Fibroblast of the conjunctiva (primary cell): ENCODE data around the gene RAPGEF4.

Source experiments
- DNase-seq: peaks from one replicate; pipeline ENCODE4 v3.0.0-alpha.2; 2010; ENCODE audit warnings: low read depth

Gene RAPGEF4

DNA sequence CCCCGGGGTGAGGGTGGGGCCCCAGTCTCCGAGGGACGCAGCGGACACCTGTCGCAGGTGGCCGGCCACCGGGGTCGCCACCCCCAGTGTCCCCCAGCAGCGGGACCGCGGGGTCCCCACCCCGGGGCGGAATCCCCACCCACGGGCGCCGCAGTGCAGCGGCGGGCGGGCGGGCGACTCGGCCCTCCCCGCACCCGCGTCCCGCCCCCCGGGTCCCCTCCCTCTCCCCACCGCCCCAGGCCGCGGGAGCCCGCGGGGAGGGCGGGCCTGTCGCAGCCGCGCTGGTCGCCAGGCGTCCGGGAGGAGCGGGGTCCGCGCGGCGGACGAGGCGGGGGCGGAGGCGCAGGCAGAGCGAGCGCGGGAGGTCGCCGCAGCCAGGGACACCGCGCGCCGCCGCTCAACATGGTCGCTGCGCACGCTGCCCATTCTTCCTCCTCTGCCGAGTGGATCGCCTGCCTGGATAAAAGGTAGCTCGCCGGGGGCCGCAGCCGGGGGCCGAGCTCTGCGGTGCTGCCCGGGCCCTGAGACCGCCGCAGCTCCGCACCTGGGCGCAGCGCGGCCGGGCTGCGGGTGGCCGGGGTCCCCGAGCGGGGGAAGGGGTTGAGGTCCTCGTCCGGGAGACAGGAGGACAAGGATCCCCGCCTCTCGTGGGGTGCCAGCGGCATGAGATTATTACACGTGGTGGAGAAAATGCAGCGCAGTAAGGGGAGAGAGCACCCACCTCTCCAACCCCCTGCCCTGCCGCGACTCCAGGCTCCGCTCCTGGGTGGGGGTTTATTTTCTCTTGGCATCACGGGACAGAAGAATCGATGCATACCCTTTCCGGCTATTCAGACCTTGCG, at the start of gene RAPGEF4:
Gene RAPGEF4 (plus strand): TSS at position 264 of the 842 bp plus-strand sequence. CDS start 139 bp downstream, at position 403.
- DNase-seq: no peak

DNA sequence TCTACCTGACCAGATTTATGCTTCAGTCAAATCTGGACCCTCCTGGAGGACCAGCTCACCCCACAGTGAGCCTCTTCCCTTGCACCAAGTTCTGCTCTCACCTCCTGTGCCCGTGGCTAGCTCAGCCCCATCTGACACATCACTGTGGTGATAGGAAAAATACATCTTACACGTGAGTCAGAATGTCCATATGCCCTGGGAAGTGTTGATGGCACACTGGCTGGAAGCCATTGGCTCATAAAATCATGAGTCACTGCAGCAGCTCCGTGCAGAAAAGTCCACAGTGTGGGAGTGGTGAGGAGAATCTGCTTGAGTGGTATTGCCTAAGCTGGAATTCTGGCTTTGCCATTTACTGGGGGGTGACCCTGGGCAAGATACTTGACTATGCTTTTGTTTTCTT, 42.6 kb upstream of the RAPGEF4 start:
- peak; percentile 91 for DNase-seq

DNA sequence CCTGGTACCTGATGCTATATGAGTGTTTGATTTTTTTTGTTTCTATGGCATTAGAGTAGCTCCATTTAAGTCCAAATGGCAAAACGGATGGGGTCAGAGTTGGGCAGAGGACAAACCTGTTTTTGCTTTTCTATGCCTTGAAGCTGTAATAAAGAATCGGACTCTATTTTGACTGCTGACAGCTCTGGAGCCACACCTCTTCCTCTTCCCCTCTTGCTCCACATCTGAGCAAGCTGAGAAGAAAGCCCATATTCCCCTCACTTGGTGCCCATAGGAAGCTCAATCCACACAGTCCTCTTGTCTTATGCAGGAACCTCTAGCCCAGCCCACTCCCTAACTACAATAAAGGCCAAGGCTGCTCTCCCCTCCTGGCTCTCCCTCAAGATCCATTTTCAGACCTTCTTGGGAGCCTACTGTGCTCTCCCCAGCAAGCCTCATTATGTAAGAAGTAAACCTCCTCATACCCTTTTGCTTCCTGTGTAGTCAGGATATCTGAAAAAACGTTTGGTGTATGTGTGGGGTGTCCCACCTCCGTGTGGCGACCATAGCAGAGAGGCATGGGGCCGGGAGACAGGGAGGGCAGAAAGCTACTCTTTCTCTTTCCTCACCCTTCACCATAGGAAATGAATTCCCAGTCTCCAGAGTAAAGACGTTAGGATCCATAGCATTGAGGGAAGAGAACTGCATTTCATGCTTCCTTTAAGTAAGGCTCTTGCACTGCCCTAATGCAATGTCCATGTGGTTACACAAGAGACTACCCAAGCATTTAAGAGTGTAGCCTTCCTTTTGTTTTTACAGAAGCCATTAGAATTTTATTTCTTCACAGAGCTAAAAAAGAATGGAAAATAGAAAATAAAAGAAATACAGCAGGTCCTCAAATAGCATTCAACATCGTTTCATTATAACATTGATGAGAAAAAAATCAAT, 41.9 kb upstream of the RAPGEF4 start:
- DNase-seq: no peak

- DNase-seq: no peak
Observed at GRCh38 chr2:172697296-172697695, 38.3 kb upstream of the RAPGEF4 start.

GRCh38 chr2:172698041-172698863, 37.4 kb upstream of the RAPGEF4 start:
- peak; percentile 44 for DNase-seq

DNA sequence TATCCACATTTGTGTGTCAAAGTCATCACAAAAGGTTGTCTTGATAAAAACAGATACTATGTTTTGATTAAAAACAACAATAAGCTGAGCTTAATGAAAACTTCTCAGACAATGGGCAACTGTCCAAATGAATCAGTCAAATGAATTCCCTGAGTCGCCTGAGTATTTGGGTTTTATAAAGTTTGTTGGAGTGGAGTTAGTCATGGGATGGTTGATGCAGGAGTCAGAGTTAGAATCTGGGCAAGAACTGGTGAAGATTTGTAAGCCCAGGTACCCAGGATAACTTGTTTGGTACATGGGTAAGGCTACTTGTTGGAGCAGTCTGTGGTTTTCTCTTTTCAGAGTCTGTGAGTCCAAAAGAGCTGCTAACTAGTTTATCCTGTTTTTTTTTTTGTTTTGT, 34.4 kb upstream of the RAPGEF4 start:
- no peak for DNase-seq

DNA sequence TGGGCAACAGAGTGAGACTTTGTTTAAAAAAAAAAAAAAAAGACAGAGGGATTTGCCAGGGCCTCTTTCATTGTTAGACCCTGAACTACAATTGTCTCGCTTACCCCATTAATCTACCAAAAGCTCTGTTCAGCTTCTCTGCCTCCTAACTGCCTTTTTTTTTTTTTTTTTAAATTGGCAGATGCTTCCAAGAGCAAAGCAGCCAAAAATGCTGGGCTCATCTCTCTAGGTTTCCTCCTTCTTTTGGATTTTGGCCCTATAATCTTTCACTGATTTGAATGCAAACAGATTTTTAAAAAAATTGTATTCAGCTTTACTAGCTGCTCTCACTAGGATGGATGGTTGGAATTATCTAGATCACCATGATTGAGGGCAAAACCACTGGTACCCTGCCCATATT, 33.2 kb upstream of the RAPGEF4 start:
- no peak for DNase-seq

GRCh38 chr2:172704072-172704936, 31.3 kb upstream of the RAPGEF4 start:
- no peak for DNase-seq

GRCh38 chr2:172705352-172705751, 30.3 kb upstream of the RAPGEF4 start:
- DNase-seq: no peak

DNA sequence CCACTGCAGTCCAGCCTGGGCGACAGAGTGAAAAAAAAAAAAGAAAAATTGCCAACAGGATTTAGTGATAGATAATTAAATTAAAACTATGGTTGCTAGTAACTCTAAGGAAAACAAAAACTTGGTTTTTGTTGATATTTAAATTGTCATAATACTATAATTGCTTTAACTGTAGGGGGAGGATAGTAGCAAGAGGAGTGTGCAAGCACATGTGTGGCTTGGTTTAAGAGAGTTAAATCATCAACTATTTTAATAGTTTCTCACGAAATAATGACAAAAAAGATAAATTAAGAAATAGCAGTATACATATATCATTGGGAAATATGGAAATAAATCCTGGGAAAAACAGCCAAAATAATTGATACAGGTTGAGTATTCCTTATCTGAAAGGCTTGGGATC, 27.4 kb upstream of the RAPGEF4 start:
- DNase-seq: no peak

DNA sequence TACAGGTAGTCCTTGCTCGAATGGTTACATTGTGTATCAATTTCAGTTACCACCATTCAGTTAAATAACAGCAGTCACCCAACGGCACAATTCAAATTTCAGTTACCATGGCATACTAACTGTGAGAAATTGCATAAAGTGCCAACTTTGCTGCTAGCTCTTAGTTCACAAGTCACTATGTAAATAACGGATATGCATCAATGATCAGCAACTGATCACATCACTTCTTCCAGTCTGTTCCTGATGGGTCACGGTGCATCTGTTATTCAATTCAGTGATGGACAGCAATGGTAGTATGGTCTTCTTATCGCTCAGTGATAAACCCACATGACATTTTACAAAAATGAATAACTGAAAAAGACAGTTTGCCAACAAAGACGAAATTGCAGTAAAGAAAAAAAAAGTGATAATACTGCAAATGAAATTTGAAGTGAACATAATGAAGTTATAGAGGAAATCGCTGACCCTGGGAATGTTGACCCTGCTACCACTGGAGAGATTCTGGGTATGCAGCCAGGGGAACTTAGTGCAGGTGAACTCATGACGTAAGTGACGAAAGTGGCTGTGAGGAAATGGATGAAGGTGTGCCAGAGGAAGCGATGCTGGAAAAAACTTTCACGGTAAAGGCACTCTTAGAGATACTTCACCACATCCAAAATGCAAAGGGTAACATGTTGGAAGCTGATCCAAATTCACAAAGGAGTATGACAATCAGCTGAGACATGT, 25.9 kb upstream of the RAPGEF4 start:
- no peak for DNase-seq

- peak; percentile 38 for DNase-seq
Observed at GRCh38 chr2:172710584-172711047, 25.0 kb upstream of the RAPGEF4 start.

GRCh38 chr2:172711110-172711509, 24.5 kb upstream of the RAPGEF4 start:
- DNase-seq: no peak

DNA sequence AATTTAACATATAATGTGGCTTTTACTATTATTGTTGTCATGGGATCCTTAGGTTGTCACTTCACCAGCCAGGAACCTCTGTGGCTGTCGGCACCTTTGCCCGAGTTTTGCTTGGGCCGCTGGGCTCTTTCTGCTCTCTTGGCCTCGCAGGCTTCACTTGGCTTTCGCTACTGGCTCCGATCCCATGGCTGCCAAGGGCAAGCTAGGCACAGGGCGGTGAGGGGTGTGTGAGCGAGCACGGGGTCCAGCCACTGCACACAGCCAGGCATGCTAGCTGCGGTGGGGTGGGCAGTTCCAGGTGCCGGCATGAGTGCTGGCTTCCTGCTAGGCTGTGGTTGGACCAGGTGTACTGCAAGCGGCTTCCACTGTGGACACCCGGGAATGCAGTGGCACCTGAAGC, 23.4 kb upstream of the RAPGEF4 start:
- DNase-seq: no peak

GRCh38 chr2:172713365-172713875, 22.2 kb upstream of the RAPGEF4 start:
- DNase-seq: no peak

DNA sequence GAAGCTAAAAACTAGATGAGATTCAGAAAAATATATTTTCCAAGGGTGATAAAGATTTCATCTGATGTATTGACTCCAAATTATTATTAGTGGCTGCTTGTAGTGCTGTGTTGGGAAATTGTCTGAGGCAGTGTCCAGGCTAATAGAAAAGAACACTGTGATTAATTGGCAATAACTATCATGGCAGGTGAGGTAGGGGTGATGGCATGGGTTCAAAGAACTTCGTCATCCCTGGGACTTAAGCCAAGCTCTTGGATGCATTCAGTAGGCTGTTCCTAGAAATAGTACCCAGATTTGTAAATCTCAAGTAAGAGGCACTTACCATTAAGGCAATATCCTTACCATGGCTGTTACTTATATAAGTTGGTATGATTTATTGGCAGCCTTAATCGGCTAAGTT, 13.2 kb upstream of the RAPGEF4 start:
- DNase-seq: no peak

DNA sequence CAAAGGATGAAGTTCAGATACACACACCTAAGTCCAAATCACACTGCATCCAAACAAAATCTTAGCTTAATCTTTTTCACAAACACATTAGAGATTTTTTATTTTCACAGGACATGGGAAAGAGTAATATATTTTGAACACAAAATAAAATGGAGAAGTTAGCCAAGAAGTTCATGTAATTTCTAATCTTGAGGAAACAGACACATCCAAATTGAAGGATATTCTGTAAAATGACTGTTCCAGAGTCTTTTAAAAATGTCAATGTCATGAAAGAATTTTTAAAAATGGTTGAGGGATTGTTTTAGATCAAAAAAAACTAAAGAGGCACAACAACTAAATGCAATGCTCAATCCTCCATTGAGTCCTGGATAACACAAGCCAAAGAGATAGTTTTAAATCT, 12.4 kb upstream of the RAPGEF4 start:
- no peak for DNase-seq

DNA sequence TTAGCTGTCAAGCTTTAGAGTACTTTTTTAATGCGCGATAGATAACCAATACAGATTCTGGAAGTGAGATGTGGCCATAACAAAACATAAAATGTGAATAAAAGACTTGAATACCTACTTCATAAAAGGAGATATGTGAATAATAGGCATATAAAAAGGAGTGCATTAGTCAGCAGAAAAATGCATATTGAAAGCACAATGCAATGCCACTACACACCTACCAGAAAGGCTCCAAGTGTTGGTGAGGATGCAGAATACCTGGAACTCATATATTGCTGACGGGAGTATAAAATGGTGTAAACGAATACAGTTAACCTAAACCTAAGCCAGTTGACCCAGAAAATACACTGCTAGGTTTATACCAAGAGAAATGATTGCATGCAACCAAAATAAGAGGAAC, 10.9 kb upstream of the RAPGEF4 start:
- DNase-seq: no peak

GRCh38 chr2:172725284-172725683, 10.4 kb upstream of the RAPGEF4 start:
- no peak for DNase-seq

- DNase-seq: no peak
Observed at GRCh38 chr2:172725746-172726145, 9.9 kb upstream of the RAPGEF4 start.
